Measurements from ENCODE around the gene ZNF384.
"Not testable (repeated sequence)": the region's sequence is repeated elsewhere in the genome, so short reads cannot be mapped to it uniquely, and the experiment has no call there.

Gene ZNF384

GRCh38 chr12:6688999-6689882 lies at the start of gene ZNF384:
Gene ZNF384 (minus strand): TSS chr12:6689375. CDS start chr12:6679520, 9,855 bp downstream.
- peak; percentile 92 for DNase-seq

GRCh38 chr12:6736754-6737153 lies 47.6 kb upstream of the ZNF384 start:
- no peak for DNase-seq

DNA sequence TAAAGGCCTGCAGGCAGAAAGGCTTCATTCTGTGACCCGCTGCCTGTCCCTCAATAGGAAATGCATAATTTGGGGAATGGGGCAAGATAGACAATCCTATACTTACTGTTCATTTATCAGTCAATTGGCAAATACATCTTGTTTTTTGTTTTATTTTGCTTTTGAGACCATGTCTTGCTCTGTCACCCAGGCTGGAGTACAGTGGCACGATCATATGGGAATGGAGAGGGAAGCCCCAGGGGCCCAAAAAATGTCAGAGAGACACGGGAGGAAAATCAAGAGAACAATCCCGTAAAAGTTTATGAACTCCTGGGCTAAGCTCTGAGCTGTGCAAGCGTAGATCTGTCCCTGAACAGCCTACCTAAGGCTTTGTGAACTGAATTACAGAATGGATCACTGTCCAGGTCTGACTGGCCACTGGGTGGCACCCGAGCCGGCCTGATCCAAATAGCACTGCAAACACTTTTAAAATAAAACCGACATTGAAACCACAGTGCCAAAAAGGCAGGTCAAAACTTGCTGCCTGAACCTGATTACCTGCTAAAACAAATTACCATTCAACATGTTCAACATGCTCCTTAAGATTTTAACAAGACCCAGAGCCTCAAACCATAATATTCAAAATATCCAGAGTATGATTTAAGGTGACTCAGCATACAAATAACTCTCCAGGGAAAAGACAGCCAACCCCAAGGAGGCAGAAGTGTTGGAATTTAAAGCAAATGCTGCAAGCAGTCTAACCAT lies 46.4 kb upstream of the ZNF384 start:
- DNase-seq, result no peak

DNA sequence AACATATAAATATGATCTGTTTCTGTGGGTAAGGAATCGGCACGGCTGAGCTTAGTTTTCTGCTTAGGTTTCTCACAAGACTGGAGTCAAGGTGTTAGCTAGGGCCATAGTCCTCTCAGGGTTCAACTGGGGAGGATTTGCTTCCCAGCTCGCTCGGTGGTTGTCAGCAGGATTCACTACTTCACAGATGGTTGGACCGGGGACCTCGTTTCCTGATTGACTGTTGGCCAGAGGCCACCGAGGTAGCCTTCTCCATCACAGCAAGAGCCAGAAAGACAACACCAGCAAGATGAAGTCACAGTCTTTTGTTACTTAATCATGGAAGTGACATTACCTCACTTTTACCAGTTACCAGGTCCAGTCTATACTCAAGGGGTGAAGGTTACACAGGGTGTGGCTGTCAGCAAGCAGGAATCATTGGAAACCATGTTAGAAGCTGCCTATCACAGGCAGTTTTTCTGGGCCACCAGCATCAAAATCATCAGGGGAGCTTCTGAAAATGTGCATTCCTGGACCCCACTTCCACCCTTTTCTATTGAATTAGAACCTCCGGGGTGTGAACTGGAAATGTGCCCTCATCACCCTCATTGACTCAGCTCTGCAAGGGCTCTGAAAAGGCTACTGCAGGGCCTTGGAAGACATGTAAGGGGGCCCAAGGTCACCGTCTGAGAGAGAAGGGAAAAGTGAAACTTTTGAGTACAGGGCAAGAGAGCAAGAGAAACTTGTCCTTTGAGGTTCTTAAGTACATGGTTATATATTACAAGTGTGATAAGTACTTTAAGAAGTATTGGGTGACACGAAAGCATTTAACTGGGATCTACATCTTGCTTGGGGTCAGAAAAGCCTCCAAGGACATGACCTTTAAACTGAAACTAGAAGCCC lies 45.6 kb upstream of the ZNF384 start:
- no peak for DNase-seq

GRCh38 chr12:6730169-6730568 lies 41.0 kb upstream of the ZNF384 start:
- no peak for DNase-seq

GRCh38 chr12:6729186-6729585 lies 40.0 kb upstream of the ZNF384 start:
- DNase-seq, result no peak

- no peak for DNase-seq
Measured at GRCh38 chr12:6725350-6725749, 36.2 kb upstream of the ZNF384 start.

GRCh38 chr12:6724409-6724797 lies 35.2 kb upstream of the ZNF384 start:
- DNase-seq, result peak; percentile 70

- DNase-seq, result peak; percentile 95
Measured at GRCh38 chr12:6723607-6724408, 34.6 kb upstream of the ZNF384 start, which contains the start of gene COPS7A. Gene COPS7A (plus strand): TSS chr12:6724046. CDS start chr12:6724657, 611 bp downstream.

- DNase-seq, result no peak
Measured at GRCh38 chr12:6722863-6723262, 33.7 kb upstream of the ZNF384 start.

DNA sequence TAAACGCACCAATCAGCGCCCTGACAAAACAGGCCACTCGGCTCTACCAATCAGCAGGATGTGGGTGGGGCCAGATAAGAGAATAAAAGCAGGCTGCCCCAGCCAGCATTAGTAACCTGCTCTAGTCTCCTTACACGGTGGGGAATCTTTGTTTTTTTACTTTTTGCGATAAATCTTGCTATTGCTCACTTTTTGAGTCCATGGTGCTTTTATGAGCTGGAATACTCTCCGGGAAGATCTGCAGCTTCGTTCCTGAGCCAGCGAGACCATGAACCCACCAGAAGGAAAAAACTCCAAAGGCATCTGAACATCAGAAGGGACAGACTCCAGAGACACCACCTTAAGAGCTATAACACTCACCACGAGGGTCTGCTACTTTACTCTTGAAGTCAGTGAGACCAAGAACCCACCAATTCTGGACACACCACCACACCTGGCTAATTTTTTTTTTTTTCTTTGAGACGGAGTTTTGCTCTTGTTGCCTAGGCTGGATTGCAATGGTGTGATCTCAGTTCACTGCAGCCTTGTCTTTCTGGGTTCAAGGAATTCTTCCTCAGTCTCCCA lies 27.8 kb upstream of the ZNF384 start:
- no peak for DNase-seq

- DNase-seq, result not testable (repeated sequence)
Measured at GRCh38 chr12:6716031-6716873, 27.1 kb upstream of the ZNF384 start.

GRCh38 chr12:6708960-6709394 lies 19.8 kb upstream of the ZNF384 start:
- DNase-seq, result peak; percentile 60

GRCh38 chr12:6708351-6708750 lies 19.2 kb upstream of the ZNF384 start:
- not testable (repeated sequence) for DNase-seq

GRCh38 chr12:6703631-6704030 lies 14.5 kb upstream of the ZNF384 start:
- no peak for DNase-seq

- no peak for DNase-seq
Measured at GRCh38 chr12:6701078-6701768, 12.0 kb upstream of the ZNF384 start.

GRCh38 chr12:6700646-6701051 lies 11.5 kb upstream of the ZNF384 start, which contains the start of gene PIANP:
Gene PIANP (minus strand): TSS chr12:6700815. CDS start chr12:6698061, 2,754 bp downstream.
- DNase-seq, result peak; percentile 75

DNA sequence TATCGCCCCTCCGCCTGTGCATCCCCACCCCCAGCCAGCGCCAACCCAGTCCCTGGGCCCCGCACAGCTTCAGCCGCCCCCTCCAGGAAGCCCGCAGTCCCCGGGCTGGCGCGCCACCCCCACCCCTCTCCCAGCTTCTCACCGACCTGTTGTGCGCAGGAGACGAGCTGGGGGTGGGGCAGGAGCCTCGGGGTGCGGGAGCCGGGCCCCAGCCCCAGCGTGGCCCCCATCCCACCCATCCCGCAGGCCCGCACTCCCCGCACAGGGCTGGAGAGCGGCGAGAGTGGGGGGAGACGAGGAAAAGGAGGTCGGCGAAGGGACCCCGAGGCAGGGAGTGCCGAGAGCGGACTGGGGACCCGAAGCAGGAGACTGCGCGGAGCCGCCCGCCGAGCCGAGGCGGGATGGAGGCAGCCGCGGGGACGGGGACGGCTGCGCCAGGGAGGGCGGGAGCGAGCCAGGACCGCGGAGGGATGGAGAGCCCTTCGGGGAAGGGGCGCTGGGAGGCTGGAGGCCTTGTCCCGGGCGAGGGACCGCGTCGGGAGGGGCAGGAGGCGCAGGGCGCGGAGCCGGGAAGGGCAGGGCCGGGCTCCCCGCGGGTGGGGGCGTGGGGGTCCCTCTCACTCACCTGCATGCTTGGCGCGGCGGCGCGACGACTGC lies 10.9 kb upstream of the ZNF384 start:
- peak; percentile 64 for DNase-seq
